GM23338 (cell line): Measurements from ENCODE around the gene XRCC6. TPM values are rescaled to one million over a fixed set of nuclear protein-coding genes. Genes with fewer than 3 reads are reported as not detected.

Source experiments
- ATAC-seq: fragments of 200-7000 bp; cut with Tn5 transposase; 3 replicates; pipeline ENCODE4 v1.9.1; 2020
- DNase-seq: peaks from one replicate; pipeline ENCODE4 v3.0.0-alpha.2; 2015; ENCODE audit warnings: low spot score
- H2AFZ ChIP-seq: fragments of 200-600 bp; sonication (generic); 2 replicates; pipeline ENCODE4 v1.8.0; 2016; ENCODE audit warnings: antibody characterized with exemption, mild to moderate bottlenecking, moderate library complexity
- H3F3A ChIP-seq: fragments of 200-600 bp; sonication (generic); replicated peaks from 2 replicates; pipeline ENCODE4 v1.8.0; 2017; ENCODE audit warnings: antibody characterized with exemption, mixed run types, low read depth
- H3K27ac ChIP-seq: fragments of 200-600 bp; sonication (generic); 2 replicates; pipeline ENCODE4 v1.6.1; 2016; ENCODE audit warnings: low read depth
- H3K27me3 ChIP-seq: fragments of 200-600 bp; sonication (generic); 2 replicates; pipeline ENCODE4 v1.8.0; 2016; ENCODE audit warnings: mild to moderate bottlenecking, mixed run types, moderate library complexity; ENCODE audit not compliant: insufficient read depth
- H3K36me3 ChIP-seq: fragments of 200-600 bp; sonication (generic); 2 replicates; pipeline ENCODE4 v1.8.0; 2016; ENCODE audit warnings: mild to moderate bottlenecking; ENCODE audit not compliant: insufficient read depth
- H3K4me1 ChIP-seq: fragments of 200-600 bp; sonication (generic); 2 replicates; pipeline ENCODE4 v1.8.0; 2016; ENCODE audit warnings: mild to moderate bottlenecking, moderate library complexity; ENCODE audit not compliant: insufficient read depth
- H3K4me2 ChIP-seq: fragments of 200-600 bp; sonication (generic); 2 replicates; pipeline ENCODE4 v1.7.1; 2017; ENCODE audit warnings: mixed run types
- H3K4me3 ChIP-seq: fragments of 200-600 bp; sonication (generic); 2 replicates; pipeline ENCODE4 v1.6.1; 2016; ENCODE audit warnings: mixed run types
- H3K79me2 ChIP-seq: fragments of 200-600 bp; sonication (generic); replicated peaks from 2 replicates; pipeline ENCODE4 v1.8.0; 2017; ENCODE audit warnings: mild to moderate bottlenecking; ENCODE audit not compliant: insufficient read depth
- H3K9me2 ChIP-seq: fragments of 200-600 bp; sonication (generic); 2 replicates; pipeline ENCODE4 v1.8.0; 2017; ENCODE audit not compliant: insufficient read depth
- H4K20me1 ChIP-seq: fragments of 200-600 bp; sonication (generic); replicated peaks from 2 replicates; pipeline ENCODE4 v1.8.0; 2017; ENCODE audit warnings: mild to moderate bottlenecking; ENCODE audit not compliant: insufficient read depth
- H3K27ac Mint-ChIP-seq: 2 replicates; pipeline ENCODE4 v1.8.0; 2020; ENCODE audit warnings: inconsistent platforms, mild to moderate bottlenecking, moderate library complexity, mixed read lengths
- H3K27me3 Mint-ChIP-seq: 3 replicates; pipeline ENCODE4 v1.8.0; 2022; ENCODE audit warnings: low read depth, mild to moderate bottlenecking, moderate library complexity, mixed read lengths, inconsistent platforms; ENCODE audit not compliant: insufficient read depth, poor library complexity
- H3K36me3 Mint-ChIP-seq: 3 replicates; pipeline ENCODE4 v1.8.0; 2021; ENCODE audit warnings: low read depth, mild to moderate bottlenecking, inconsistent platforms, moderate library complexity, mixed read lengths
- H3K4me1 Mint-ChIP-seq: 3 replicates; pipeline ENCODE4 v1.8.0; 2020; ENCODE audit warnings: mild to moderate bottlenecking, inconsistent platforms, mixed read lengths
- H3K4me3 Mint-ChIP-seq: 3 replicates; pipeline ENCODE4 v1.8.0; 2021; ENCODE audit warnings: moderate library complexity, mild to moderate bottlenecking, inconsistent platforms, mixed read lengths
- H3K9me3 Mint-ChIP-seq: 3 replicates; pipeline ENCODE4 v1.8.0; 2020; ENCODE audit warnings: moderate library complexity, mild to moderate bottlenecking, inconsistent platforms, mixed read lengths
- CREB1 ChIP-seq: fragments of 250-450 bp; sonication (Bioruptor Pico); IDR thresholded peaks from 2 replicates; pipeline ENCODE4 v1.5.0; 2020; ENCODE audit warnings: low read depth, mild to moderate bottlenecking, moderate library complexity
- EZH2 ChIP-seq: fragments of 200-600 bp; sonication (generic); IDR thresholded peaks from one replicate; pipeline ENCODE4 v1.8.0; 2017; ENCODE audit warnings: antibody characterized with exemption, mild to moderate bottlenecking, low read depth; ENCODE audit not compliant: unreplicated experiment
- EZH2phosphoT487 ChIP-seq: fragments of 200-600 bp; sonication (generic); IDR thresholded peaks from one replicate; pipeline ENCODE4 v1.8.1; 2018; ENCODE audit warnings: antibody characterized with exemption; ENCODE audit not compliant: unreplicated experiment
- JUNB ChIP-seq: IDR thresholded peaks from one replicate; pipeline ENCODE4 v1.6.1; 2016; ENCODE audit warnings: antibody characterized with exemption; ENCODE audit not compliant: unreplicated experiment
- NANOG ChIP-seq: IDR thresholded peaks from 2 replicates; pipeline ENCODE4 v1.6.1; 2016; ENCODE audit warnings: antibody characterized with exemption, borderline replicate concordance
- POLR2AphosphoS5 ChIP-seq: IDR thresholded peaks from 2 replicates; pipeline ENCODE4 v1.6.1; 2016; ENCODE audit warnings: antibody characterized with exemption, low read depth
- REST ChIP-seq: IDR thresholded peaks from one replicate; pipeline ENCODE4 v1.6.1; 2018; ENCODE audit warnings: antibody characterized with exemption; ENCODE audit not compliant: unreplicated experiment
- STAT1 ChIP-seq: IDR thresholded peaks from one replicate; pipeline ENCODE4 v1.6.1; 2016; ENCODE audit warnings: antibody characterized with exemption; ENCODE audit not compliant: unreplicated experiment
- ZNF114 ChIP-seq: fragments of 250-450 bp; sonication (Bioruptor Pico); IDR thresholded peaks from 2 replicates; pipeline ENCODE4 v1.5.0; 2020; ENCODE audit warnings: mild to moderate bottlenecking, moderate library complexity
- ZNF331 ChIP-seq: fragments of 250-450 bp; sonication (Bioruptor Pico); IDR thresholded peaks from 2 replicates; pipeline ENCODE4 v1.5.0; 2020; ENCODE audit warnings: low read depth, mild to moderate bottlenecking, moderate library complexity
- ZNF462 ChIP-seq: fragments of 250-450 bp; sonication (Bioruptor Pico); IDR thresholded peaks from 2 replicates; pipeline ENCODE4 v1.5.0; 2020; ENCODE audit warnings: mild to moderate bottlenecking, moderate library complexity
- polyA plus RNA-seq: library from polyadenylated mRNA; unstranded; fragments of >200 nt; fragmentation: Nextera tagmentation; extraction: Ambion mirVana; gene quantifications from 2 replicates; pipeline ENCODE4 v1.2.1, GENCODE V29; 2016
- total RNA-seq: library from RNA; depleted of rRNA; stranded (reverse); fragments of >200 nt; shearing (Covaris generic); gene quantifications from 2 replicates; pipeline ENCODE4 v1.2.3, GENCODE V29; 2014
- TF ChIP-seq, protein P1 (sequence below), 2 experiments: fragments of 200-600 bp in 1 of 2; sonication (generic) in 1 of 2; conservative IDR thresholded peaks; 2 replicates each; pipeline versions ENCODE4 v1.5.1 to v1.6.1; 2016 to 2017; ENCODE audit warnings: antibody characterized with exemption in 2 of 2, low read depth in 2 of 2, mild to moderate bottlenecking in 2 of 2, moderate library complexity in 1 of 2

Gene XRCC6
- total and polyA plus RNA-seq, 2 experiments from 2014 or later = 351 to 498 TPM

- no peak for TF ChIP-seq STAT1
- no peak for TF ChIP-seq EZH2
- TF ChIP-seq NANOG = no peak
- TF ChIP-seq ZNF114 (CRISPR knock-in tag) = no peak
- TF ChIP-seq ZNF331 (CRISPR knock-in tag) = no peak
- TF ChIP-seq REST = no peak
- no peak for TF ChIP-seq POLR2AphosphoS5
- TF ChIP-seq CREB1 = no peak
- no peak for TF ChIP-seq EZH2phosphoT487
These were observed 60.5 kb downstream of the XRCC6 start (continued) for GRCh38 chr22:41681616-41682015.

DNA sequence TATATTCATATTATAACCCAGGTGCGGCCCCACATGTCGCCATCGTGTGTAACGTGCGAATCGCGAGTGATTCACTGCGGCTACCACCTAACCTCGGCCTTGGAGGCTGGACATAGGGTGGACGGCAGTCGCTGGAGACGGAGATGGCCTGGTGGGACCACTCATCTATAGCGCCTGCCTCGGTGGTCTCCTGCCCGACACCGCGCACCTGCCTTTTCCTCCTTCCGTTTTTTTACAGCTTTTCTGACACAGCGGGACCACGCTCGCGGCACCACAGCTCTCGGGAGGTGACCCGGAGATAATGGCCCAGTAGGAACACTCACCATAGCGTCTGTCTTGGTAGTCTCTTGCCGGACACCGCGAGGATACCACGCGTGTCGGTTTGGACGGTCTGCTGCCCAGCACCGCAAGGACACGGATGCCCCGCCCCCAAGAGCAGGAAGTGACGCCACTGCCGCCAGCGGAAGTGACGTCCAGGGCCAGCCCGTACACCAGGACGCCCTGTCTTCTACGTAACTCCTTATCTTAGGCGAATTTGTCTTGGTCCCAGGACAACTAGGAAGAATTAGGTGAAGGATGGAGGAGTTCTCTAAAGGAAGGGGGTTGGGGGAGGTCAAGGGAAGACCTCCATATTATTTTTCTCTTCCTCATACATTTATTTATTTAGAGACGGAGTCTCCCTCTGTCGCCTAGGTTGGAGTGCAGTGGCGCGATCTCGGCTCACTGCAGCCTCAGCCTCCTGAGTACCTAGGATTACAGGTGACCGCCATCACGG lies 61.1 kb downstream of the XRCC6 start:
- Histone ChIP-seq H3K4me3 (peak overlapping the region; percentile 70), H3K36me3 (peaks cover 20% of the 10 kb centered on the region), H3K4me1 (peaks cover 5% of the 10 kb centered on the region; the same call in 1 of the 2 replicates), H3F3A (0 out of 2 replicates have a peak, but pooled peaks cover 3% of the 10 kb centered on the region), H2AFZ (no peak overlapping the region), H3K27ac (peak overlapping the region; percentile 93), H3K4me2 (peak overlapping the region; percentile 82), H3K79me2 (peaks cover 98% of the 10 kb centered on the region), H3K9me2 (no peaks in the 10 kb centered on the region), H4K20me1 (peaks cover 43% of the 10 kb centered on the region), H3K27me3 (no peaks in the 10 kb centered on the region)
- ATAC-seq (peak; percentile 94), DNase-seq (peak; percentile 80)
- H3K9me3 Mint-ChIP-seq = peaks cover 3% of the 10 kb centered on the region; the same call in 1 of the 3 replicates
- peaks cover 41% of the 10 kb centered on the region for H3K36me3 Mint-ChIP-seq
- peak overlapping the region; percentile 100 for H3K4me3 Mint-ChIP-seq
- H3K4me1 Mint-ChIP-seq = no peaks in the 10 kb centered on the region; the same call in 2 of the 3 replicates
- peak overlapping the region; percentile 98 for H3K27ac Mint-ChIP-seq
- H3K27me3 Mint-ChIP-seq = peaks cover 7% of the 10 kb centered on the region
- TF ChIP-seq EZH2 (no peak), ZNF462 (CRISPR knock-in tag) (no peak), JUNB (no peak), CREB1 (peak; percentile 95), ZNF114 (CRISPR knock-in tag) (no peak), ZNF331 (CRISPR knock-in tag) (no peak), EZH2phosphoT487 (no peak)
- TF ChIP-seq, protein P1, sequence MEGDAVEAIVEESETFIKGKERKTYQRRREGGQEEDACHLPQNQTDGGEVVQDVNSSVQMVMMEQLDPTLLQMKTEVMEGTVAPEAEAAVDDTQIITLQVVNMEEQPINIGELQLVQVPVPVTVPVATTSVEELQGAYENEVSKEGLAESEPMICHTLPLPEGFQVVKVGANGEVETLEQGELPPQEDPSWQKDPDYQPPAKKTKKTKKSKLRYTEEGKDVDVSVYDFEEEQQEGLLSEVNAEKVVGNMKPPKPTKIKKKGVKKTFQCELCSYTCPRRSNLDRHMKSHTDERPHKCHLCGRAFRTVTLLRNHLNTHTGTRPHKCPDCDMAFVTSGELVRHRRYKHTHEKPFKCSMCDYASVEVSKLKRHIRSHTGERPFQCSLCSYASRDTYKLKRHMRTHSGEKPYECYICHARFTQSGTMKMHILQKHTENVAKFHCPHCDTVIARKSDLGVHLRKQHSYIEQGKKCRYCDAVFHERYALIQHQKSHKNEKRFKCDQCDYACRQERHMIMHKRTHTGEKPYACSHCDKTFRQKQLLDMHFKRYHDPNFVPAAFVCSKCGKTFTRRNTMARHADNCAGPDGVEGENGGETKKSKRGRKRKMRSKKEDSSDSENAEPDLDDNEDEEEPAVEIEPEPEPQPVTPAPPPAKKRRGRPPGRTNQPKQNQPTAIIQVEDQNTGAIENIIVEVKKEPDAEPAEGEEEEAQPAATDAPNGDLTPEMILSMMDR (conservative IDR thresholded peaks at IDR 0.05; ENCODE audit: low read depth in 2 of 2) = no peak
